ENCODE results near the gene ITM2B. TPM values are rescaled to one million over a fixed set of nuclear protein-coding genes. Genes with fewer than 3 reads are reported as not detected.

ITM2B gene
- total and polyA plus RNA-seq, 4 donors = 114 to 379 (median 202) TPM

GRCh38 chr13:48192411-48192935 is 40.5 kb upstream of the ITM2B start:
- 82% methylated on average over 8 of the region's 8 CpGs for WGBS
- no peak for DNase-seq (ENCODE audit: low spot score)
- TF ChIP-seq GABPA (IDR thresholded peaks at IDR 0.05 in 1 of 2, conservative IDR thresholded peaks at IDR 0.05 in 1 of 2) (no peak), HNF4A (conservative IDR thresholded peaks at IDR 0.05) (no peak), MAX (IDR thresholded peaks at IDR 0.05) (no peak), NR2F2 (IDR thresholded peaks at IDR 0.05) (no peak), SP1 (IDR thresholded peaks at IDR 0.05) (no peak), RXRA (IDR thresholded peaks at IDR 0.05) (no peak), REST (IDR thresholded peaks at IDR 0.05) (no peak), YY1 (IDR thresholded peaks at IDR 0.05) (no peak), RAD21 (IDR thresholded peaks at IDR 0.05) (no peak), ATF3 (IDR thresholded peaks at IDR 0.05) (no peak), EGR1 (IDR thresholded peaks at IDR 0.05; ENCODE audit: low read depth in 2 of 2) (no peak), TAF1 (conservative IDR thresholded peaks at IDR 0.05) (no peak), HNF4G (IDR thresholded peaks at IDR 0.05) (no peak), FOXA1 (IDR thresholded peaks at IDR 0.05) (no peak), FOXA2 (IDR thresholded peaks at IDR 0.05) (no peak), JUND (IDR thresholded peaks at IDR 0.05) (no peak)
- TF ChIP-seq, protein P1, sequence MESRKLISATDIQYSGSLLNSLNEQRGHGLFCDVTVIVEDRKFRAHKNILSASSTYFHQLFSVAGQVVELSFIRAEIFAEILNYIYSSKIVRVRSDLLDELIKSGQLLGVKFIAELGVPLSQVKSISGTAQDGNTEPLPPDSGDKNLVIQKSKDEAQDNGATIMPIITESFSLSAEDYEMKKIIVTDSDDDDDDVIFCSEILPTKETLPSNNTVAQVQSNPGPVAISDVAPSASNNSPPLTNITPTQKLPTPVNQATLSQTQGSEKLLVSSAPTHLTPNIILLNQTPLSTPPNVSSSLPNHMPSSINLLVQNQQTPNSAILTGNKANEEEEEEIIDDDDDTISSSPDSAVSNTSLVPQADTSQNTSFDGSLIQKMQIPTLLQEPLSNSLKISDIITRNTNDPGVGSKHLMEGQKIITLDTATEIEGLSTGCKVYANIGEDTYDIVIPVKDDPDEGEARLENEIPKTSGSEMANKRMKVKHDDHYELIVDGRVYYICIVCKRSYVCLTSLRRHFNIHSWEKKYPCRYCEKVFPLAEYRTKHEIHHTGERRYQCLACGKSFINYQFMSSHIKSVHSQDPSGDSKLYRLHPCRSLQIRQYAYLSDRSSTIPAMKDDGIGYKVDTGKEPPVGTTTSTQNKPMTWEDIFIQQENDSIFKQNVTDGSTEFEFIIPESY (IDR thresholded peaks at IDR 0.05) = no peak
- TF ChIP-seq, protein P2, sequence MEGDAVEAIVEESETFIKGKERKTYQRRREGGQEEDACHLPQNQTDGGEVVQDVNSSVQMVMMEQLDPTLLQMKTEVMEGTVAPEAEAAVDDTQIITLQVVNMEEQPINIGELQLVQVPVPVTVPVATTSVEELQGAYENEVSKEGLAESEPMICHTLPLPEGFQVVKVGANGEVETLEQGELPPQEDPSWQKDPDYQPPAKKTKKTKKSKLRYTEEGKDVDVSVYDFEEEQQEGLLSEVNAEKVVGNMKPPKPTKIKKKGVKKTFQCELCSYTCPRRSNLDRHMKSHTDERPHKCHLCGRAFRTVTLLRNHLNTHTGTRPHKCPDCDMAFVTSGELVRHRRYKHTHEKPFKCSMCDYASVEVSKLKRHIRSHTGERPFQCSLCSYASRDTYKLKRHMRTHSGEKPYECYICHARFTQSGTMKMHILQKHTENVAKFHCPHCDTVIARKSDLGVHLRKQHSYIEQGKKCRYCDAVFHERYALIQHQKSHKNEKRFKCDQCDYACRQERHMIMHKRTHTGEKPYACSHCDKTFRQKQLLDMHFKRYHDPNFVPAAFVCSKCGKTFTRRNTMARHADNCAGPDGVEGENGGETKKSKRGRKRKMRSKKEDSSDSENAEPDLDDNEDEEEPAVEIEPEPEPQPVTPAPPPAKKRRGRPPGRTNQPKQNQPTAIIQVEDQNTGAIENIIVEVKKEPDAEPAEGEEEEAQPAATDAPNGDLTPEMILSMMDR (IDR thresholded peaks at IDR 0.05; ENCODE audit: low read depth, low read length, missing input control) = no peak
- H3K27me3 ChIP-seq (ENCODE audit: control insufficient read depth in 4 of 4, insufficient read depth in 4 of 4, low read length in 3 of 4) = no peaks in the 10 kb centered on the region
- no peak overlapping the region for H3K4me3 ChIP-seq (ENCODE audit: low read depth in 1 of 3, low read length in 3 of 3)
- peaks cover 0 to 1% (median 0%) of the 10 kb centered on the region in 4 donors for H3K4me1 ChIP-seq (ENCODE audit: control insufficient read depth in 4 of 4, insufficient read depth in 4 of 4, low read length in 3 of 4)
- no peaks in the 10 kb centered on the region for H3K36me3 ChIP-seq (ENCODE audit: control insufficient read depth in 4 of 4, insufficient read depth in 3 of 4, low read depth in 1 of 4, low read length in 3 of 4)
- H3K9ac ChIP-seq (ENCODE audit: low read depth in 1 of 2, low read length in 2 of 2) = no peak overlapping the region
- no peak overlapping the region for H3K27ac ChIP-seq (ENCODE audit: low read depth in 1 of 2, low read length in 2 of 2)
- H3K9me3 ChIP-seq (ENCODE audit: control insufficient read depth in 4 of 4, low read length in 3 of 4) = no peaks in the 10 kb centered on the region
